NCI-H1436 treated with DMSO at 0.1 percent for 48 hours (cell line): ENCODE measurements around the gene NCOA4.
"Not testable (repeated sequence)": the region's sequence is repeated elsewhere in the genome, so short reads cannot be mapped to it uniquely, and the experiment has no call there.

ENCODE experiments used
- DNase-seq: peaks from one replicate; lab custom pipeline; 2025; lab: John Stamatoyannopoulos, UW

NCOA4 gene

DNA sequence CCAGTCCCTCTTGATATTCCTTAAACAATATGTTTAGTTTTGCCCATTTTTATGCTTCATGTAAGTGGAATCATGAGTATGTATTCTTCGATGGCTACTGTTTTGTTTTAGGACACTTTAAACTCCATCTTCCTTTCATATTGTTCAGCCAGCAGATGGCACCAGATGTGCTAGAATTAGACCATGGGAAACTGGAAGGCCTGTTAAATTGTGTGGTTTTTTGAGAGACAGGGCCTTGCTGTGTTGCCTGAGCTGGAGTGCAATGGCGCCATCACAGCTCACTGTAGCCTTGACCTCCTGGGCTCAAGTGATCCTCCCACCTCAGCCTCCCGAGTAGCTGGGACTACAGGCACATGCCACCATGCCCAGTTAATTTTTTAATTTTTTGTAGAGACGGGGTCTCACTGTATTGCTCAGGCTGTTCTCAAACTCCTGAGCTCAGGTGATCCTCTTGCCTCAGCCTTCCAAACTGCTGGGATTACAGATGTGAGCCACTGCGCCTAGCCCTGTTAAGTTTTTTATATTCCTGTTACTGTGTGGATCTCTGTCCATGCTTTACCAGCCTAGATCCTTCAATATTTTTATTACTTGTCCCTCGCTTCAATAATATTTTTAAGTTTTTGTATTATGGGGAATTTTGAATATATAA, 46.8 kb downstream of the NCOA4 start:
- not testable (repeated sequence) for DNase-seq

DNA sequence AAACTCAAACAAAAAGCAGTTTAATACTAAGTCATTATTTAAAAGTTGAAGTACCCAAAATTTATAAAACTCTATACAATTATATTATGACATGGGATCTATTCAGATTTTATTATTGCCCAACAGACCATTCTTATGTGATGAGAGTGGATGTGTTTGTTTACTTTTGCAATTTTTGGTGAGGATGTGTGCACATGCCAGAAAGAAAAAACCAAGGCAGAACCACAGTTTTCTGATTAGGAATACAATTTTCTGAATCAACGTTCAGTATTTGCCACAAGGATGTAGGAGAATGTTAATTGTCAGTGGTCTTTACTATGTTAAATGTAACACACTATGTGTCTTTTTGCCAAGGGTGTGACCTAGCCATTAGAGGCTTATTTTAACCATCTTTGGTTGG, 49.1 kb downstream of the NCOA4 start:
- DNase-seq: not testable (repeated sequence)

DNA sequence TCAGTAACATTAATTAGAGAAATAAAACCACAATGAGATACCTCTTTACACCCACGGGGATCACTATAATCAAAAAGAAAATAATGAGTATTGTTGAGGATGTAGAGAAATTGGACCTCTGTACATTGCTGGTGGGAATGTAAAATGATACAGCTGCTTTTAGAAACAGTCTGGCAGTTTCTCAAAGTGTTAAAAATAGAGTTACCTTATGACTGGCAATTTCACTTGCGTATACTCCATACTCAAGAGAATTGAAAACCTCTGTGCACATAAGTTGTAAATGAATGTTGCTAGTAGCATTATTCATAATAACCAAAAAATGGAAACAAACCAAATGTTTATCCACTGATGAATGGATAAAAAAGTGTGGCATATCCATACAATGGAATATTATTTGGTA, 51.9 kb downstream of the NCOA4 start:
- DNase-seq: not testable (repeated sequence)

DNA sequence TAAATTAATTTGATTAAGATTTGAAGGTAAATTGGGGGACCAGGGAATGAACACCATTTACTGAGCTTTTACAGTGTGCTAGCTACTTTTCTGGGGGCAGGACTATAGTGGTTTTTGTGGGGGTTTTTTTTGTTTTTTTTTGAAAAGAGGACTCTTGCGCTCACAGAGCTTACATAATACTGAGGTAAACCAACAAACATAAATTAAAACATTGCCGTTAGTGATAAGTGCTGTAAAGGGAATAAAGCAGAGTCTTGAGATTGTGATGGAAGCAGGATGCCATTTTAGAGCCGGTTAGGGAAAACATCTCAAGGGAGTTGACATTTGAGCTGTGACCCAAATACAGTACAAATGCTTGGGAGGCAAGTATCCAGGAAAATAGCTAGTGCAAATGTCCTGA, 56.4 kb downstream of the NCOA4 start:
- DNase-seq: not testable (repeated sequence)

DNA sequence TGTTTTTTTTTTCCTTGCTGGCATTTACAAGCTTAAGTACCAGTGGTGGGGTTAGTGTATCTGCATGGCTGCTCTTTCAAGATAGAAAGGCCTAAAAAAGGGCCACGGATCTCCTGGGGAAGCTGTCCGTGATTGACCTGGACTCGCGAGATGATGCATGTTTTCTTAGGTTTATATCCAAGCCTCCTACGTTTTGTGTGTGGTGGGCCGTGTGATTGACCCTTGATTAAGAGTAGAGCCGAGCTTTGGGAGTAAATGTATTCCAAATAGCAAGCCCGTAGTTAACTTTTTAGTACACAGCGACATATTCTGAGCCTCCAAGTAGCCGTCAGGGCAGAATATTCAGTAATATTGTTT, 57.6 kb downstream of the NCOA4 start:
- not testable (repeated sequence) for DNase-seq

DNA sequence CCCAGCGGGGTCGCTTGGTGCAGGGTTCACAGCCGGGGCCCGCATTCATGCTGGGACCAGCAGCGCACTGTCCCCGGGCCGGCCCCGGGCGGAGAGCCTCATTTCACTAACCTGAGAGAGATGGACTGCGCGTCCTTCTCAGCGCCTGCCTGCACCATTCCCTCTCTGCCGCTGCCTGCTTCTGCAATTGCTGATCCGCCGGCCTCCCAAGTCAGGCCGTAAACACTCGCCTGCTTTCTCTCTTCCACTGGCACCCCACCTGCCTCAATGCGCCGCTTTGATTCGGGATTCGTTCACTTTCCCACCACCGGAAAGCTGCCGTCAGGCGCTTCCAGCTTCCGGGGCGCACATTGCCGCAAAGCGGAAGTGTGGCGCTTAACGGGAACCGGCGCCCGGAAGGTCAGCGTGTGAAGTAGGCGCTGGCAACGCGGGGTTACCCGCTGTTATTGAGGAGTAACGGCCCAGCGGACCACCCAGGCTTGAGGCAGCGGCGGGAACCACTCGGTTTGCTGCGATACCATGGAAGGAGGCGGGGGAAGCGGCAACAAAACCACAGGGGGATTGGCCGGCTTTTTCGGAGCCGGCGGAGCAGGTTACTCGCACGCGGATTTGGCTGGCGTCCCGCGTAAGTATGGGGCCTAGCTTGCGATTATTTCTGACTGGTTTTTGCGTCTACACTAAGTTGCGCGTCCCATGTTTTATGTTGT, 58.2 kb downstream of the NCOA4 start, which contains the start of gene TIMM23:
Gene TIMM23, plus strand, starts transcription at position 384 of the 707 bp plus-strand sequence. Its CDS starts 136 bp downstream, at position 520.
- DNase-seq: peak; percentile 10

DNA sequence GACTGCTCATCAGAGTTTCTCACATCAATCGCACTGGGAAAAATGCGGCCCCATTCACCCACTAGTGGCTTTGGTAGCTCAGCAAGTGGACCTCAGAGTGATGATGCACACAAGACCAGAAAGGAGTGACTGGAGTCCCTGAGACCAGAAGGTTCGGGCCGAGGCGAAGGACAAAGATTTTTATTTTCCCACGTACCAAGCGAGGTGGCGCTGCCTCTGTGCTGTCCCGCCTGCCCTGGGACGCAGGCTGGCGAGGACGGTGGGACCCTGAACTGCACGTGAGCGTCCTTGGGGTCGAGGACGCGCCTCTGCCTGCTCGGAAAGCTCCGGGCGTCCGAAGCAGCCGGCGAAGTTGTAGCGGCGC, 58.7 kb downstream of the NCOA4 start:
- not testable (repeated sequence) for DNase-seq

DNA sequence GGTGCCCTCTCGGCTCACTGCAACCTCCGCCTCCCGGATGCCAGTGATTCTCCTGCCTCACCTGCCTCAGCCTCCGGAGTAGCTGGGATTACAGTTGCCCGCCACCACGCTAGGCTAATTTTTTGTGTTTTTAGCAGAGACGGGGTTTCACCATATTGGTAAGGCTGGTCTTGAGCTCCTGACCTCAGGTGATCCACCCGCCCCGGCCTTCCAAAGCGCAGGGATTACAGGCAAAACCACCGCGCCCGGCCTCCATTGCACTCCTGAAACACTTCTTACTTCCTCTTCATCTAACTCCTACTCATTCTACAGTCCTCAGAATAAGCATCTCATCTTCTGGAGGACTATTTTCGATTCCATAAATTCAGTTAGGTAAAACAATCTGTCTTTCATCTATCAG, 59.4 kb downstream of the NCOA4 start:
- DNase-seq: not testable (repeated sequence)

DNA sequence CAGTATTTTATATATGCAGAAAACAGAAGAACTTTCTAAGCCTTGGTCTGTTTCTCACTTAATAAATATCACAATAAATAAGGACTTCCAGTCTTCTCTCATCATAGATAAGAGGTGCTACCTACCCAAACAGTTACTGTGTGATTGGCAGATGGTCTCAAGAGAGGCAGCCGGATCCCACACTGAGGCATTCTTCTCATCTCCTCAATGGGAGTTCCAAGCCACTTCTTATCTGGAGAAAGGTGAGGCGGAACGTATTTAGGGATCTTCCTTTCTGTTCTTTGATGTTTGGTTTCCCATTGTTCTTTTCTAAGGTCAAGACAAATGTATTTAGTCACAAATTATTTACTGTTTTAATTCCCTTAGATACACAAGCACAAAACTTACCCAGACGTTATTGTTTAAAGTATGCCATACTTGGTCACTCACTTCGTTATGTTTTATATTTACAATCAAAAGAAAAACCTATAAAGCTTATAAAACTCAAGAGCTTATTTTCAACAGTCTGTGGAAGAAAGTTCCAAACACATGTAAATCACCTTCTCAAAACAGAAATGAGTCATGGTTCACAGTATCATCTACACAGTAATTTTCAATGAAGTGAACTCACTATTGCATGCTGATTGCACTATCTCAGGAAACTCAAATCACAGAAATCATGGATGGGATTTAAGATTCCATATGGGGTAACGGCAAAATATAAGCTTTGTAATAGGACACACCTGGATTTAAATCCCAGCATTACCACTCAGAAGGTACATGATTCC, 67.6 kb downstream of the NCOA4 start:
- DNase-seq: not testable (repeated sequence)

DNA sequence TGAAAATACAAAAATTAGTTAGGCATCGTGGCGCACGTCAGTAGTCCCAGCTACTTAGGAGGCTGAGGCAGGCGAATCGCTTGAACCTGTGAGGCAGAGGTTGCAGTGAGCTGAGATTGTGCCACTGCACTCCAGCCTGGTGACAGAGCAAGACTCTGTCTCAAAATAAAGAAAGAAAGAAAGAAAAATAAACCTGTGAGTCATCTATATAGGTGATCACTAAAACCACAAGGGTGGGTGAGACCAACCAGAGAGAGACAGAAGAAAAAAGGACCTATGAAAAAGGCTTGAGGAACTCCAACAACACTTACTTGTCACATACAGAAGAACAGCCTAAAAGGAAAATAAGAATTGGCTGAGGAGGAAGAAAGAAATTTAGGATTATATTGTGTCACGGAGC, 72.5 kb downstream of the NCOA4 start:
- DNase-seq: not testable (repeated sequence)

DNA sequence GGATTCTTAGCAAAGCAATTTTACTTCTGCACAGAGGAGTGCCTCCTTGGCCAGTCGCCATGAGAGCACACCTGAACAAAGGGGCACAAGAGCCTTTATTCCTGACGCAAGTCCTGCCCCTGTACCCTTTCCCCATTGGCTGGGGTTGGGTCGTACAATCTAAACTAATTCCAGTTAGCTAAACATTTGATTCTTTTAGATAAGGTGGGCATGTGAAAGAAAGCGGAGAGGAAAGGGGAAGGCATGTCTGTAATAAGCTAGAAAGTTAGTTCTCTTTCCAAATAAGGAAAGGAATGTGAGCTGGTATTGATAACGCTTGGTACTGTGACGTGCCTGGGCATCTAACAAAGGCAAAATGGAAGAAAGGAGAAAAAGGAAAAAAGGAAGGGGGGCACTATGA, 73.8 kb downstream of the NCOA4 start:
- not testable (repeated sequence) for DNase-seq
